K562 (cell line): Measurements from ENCODE around the gene DMD. TPM values are rescaled to one million over a fixed set of nuclear protein-coding genes. Genes with fewer than 3 reads are reported as not detected.

ENCODE experiments used
- ATAC-seq: fragments of 200-7000 bp; cut with Tn5 transposase; 3 replicates; pipeline ENCODE4 v1.9.1; 2020; ENCODE audit warnings: moderate library complexity
- BruUV-seq: library from RNA; stranded (reverse); fragments of 400-500 nt; replicated peaks from 2 replicates; lab custom pipeline; 2021; lab: Mats Ljungman, UMichigan
- CTCF ChIA-PET: fragments of 300-600 bp; formaldehyde crosslinking; extraction: SDS; loops from one replicate; lab custom pipeline; 2021; ENCODE audit warnings: low intra/inter-chr PET ratio; lab: Yijun Ruan, JAX
- POLR2A ChIA-PET: fragments of 300-600, 350-650 bp; sonication (Branson Sonifier 250); formaldehyde crosslinking; extraction: SDS; loops from one replicate; lab custom pipeline; 2021; ENCODE audit warnings: antibody characterized with exemption, inconsistent platforms; lab: Yijun Ruan, JAX
- DNase-seq, 4 experiments: peaks; one replicate each; pipeline versions ENCODE4 v3.0.0 to v3.0.0-alpha.2; 2011 to 2018; ENCODE audit warnings: low spot score in 3 of 4, mixed read lengths in 3 of 4; ENCODE audit errors: extremely low read depth in 1 of 4
- FAIRE-seq: peaks from 2 replicates; lab custom pipeline; 2011; peaks lifted over from hg19 to GRCh38; lab: Jason Lieb, UNC
- H2AFZ ChIP-seq: 2 replicates; pipeline ENCODE4 v1.6.0; 2011; ENCODE audit warnings: low read depth, low read length, control low read depth, inconsistent platforms
- H3K27ac ChIP-seq: fragments of 200-600 bp; 3 replicates; pipeline ENCODE4 v1.8.0; 2011; ENCODE audit warnings: low read depth, mild to moderate bottlenecking, control low read depth, inconsistent platforms, low read length, moderate library complexity, mixed read lengths; ENCODE audit errors: extremely low read depth
- H3K27me3 ChIP-seq, 2 experiments: fragments of 300-600 bp in 1 of 2; 2 replicates in 1 of 2; 3 replicates in 1 of 2; pipeline versions ENCODE4 v1.6.0 to v1.8.0; 2011; ENCODE audit warnings: inconsistent platforms in 2 of 2, low read length in 2 of 2, mild to moderate bottlenecking in 1 of 2, mixed read lengths in 1 of 2, moderate library complexity in 1 of 2; ENCODE audit not compliant: control insufficient read depth in 2 of 2, insufficient read depth in 2 of 2
- H3K36me3 ChIP-seq: fragments of 300-600 bp; 3 replicates; pipeline ENCODE4 v1.8.0; 2011; ENCODE audit warnings: mild to moderate bottlenecking, low read length, inconsistent platforms; ENCODE audit not compliant: control insufficient read depth, insufficient read depth
- H3K4me1 ChIP-seq, 2 experiments: fragments of 200-600 bp in 1 of 2; replicated peaks in 1 of 2; 2 replicates in 1 of 2; 3 replicates in 1 of 2; pipeline versions ENCODE4 v1.5.1 to v1.8.0; 2011; ENCODE audit warnings: inconsistent platforms in 2 of 2, low read length in 2 of 2, mild to moderate bottlenecking in 1 of 2, mixed read lengths in 1 of 2, moderate library complexity in 1 of 2; ENCODE audit not compliant: control insufficient read depth in 2 of 2, insufficient read depth in 2 of 2
- H3K4me2 ChIP-seq: 2 replicates; pipeline ENCODE4 v1.6.1; 2011; ENCODE audit warnings: low read length, control low read depth, inconsistent platforms, mixed read lengths; ENCODE audit not compliant: insufficient read depth
- H3K4me3 ChIP-seq: fragments of 200-600 bp; sonication (generic), shearing (Covaris generic); 2 replicates; pipeline ENCODE4 v1.5.1; 2016; ENCODE audit warnings: control low read depth, inconsistent platforms
- H3K79me2 ChIP-seq: fragments of 200-600 bp; 3 replicates; pipeline ENCODE4 v1.8.0; 2011; ENCODE audit warnings: low read length, inconsistent platforms; ENCODE audit not compliant: control insufficient read depth, insufficient read depth
- H3K9ac ChIP-seq, 2 experiments: 2 replicates each; pipeline versions ENCODE4 v1.6.0 to v1.6.1; 2011; ENCODE audit warnings: low read depth in 2 of 2, low read length in 2 of 2, control low read depth in 1 of 2, inconsistent platforms in 1 of 2, mild to moderate bottlenecking in 1 of 2, mixed read lengths in 1 of 2; ENCODE audit not compliant: insufficient read depth in 1 of 2
- H3K9me1 ChIP-seq: one replicate; pipeline ENCODE4 v1.6.0; 2011; ENCODE audit warnings: inconsistent platforms, mild to moderate bottlenecking, low read length, moderate library complexity; ENCODE audit not compliant: control insufficient read depth, insufficient read depth
- H3K9me3 ChIP-seq: replicated peaks from 2 replicates; pipeline ENCODE4 v1.5.1; 2011; ENCODE audit warnings: low read depth, low read length, inconsistent platforms; ENCODE audit not compliant: control insufficient read depth, insufficient read depth
- H4K20me1 ChIP-seq: replicated peaks from 2 replicates; pipeline ENCODE4 v1.6.1; 2011; ENCODE audit warnings: low read length, inconsistent platforms, mixed read lengths; ENCODE audit not compliant: control insufficient read depth, insufficient read depth
- ETV1 ChIP-seq: fragments of 450-650 bp; conservative IDR thresholded peaks from 2 replicates; pipeline ENCODE4 v1.6.1; 2016; ENCODE audit warnings: missing genetic modification characterization, control low read depth, low read depth, missing compliant biosample characterization
- FOXJ3 ChIP-seq: sonication (generic); formaldehyde crosslinking; IDR thresholded peaks from 2 replicates; pipeline ENCODE4 v1.4.0; 2020; ENCODE audit warnings: mild to moderate bottlenecking, missing genetic modification reagents
- HEY1 ChIP-seq: fragments of 250-450 bp; sonication (Bioruptor Pico); IDR thresholded peaks from 2 replicates; pipeline ENCODE4 v1.5.0; 2020; ENCODE audit warnings: mild to moderate bottlenecking, moderate library complexity, borderline replicate concordance
- HNRNPL ChIP-seq: fragments of 200-400 bp; formaldehyde crosslinking; IDR thresholded peaks from 2 replicates; pipeline ENCODE4 v1.6.1; 2017; ENCODE audit warnings: low read depth, mild to moderate bottlenecking, low read length
- POLR2H ChIP-seq: IDR thresholded peaks from 2 replicates; pipeline ENCODE4 v1.6.1; 2016; ENCODE audit warnings: missing genetic modification characterization, low read depth, mild to moderate bottlenecking, control low read depth, missing compliant biosample characterization, moderate library complexity
- RFX5 ChIP-seq: IDR thresholded peaks from 2 replicates; pipeline ENCODE4 v1.6.1; 2011; ENCODE audit warnings: low read depth, mild to moderate bottlenecking, improper control_type of control experiment, low read length
- SRF ChIP-seq, 2 experiments: fragments of 250-450, 450-650 bp in 1 of 2; sonication (Bioruptor Pico) in 1 of 2; sonication (generic) in 1 of 2; formaldehyde crosslinking; IDR thresholded peaks; 2 replicates each; pipeline versions ENCODE4 v1.5.0 to v1.5.1; 2020 to 2022; ENCODE audit warnings: mild to moderate bottlenecking in 1 of 2, missing genetic modification reagents in 1 of 2
- TAF1 ChIP-seq: IDR thresholded peaks from 2 replicates; pipeline ENCODE4 v1.6.1; 2011; ENCODE audit warnings: mild to moderate bottlenecking, low read length, moderate library complexity; ENCODE audit not compliant: insufficient read depth, control insufficient read depth, severe bottlenecking; ENCODE audit errors: extremely low read depth
- ZBTB1 ChIP-seq: sonication (generic); formaldehyde crosslinking; IDR thresholded peaks from 2 replicates; pipeline ENCODE4 v1.8.1; 2023; ENCODE audit warnings: missing genetic modification reagents, low read depth, mild to moderate bottlenecking, borderline replicate concordance
- ZNF143 ChIP-seq: sonication (generic); formaldehyde crosslinking; IDR thresholded peaks from 2 replicates; pipeline ENCODE4 v1.9.0; 2022; ENCODE audit warnings: mild to moderate bottlenecking, missing genetic modification reagents
- ZNF280A ChIP-seq: fragments of 450-650 bp; IDR thresholded peaks from 2 replicates; pipeline ENCODE4 v1.6.1; 2018; ENCODE audit warnings: mild to moderate bottlenecking, low read depth; ENCODE audit not compliant: partially characterized antibody
- ZNF589 ChIP-seq: fragments of 200-800 bp; sonication (Bioruptor generic); IDR thresholded peaks from 2 replicates; pipeline ENCODE4 v1.6.1; 2016; ENCODE audit warnings: low read depth, missing genetic modification characterization, missing compliant biosample characterization
- WGBS: fragments of 100-300 bp; shearing (Covaris generic); methylation state at CpG from one replicate; pipeline ENCODE4 v1.1.6; 2016; ENCODE audit warnings: low coverage, mixed read lengths; ENCODE audit not compliant: insufficient coverage; ENCODE audit errors: missing lambda C conversion rate; 5-methylcytosine and 5-hydroxymethylcytosine counted together
- in situ Hi-C: fragments of 300-500 bp; cut with MboI; formaldehyde crosslinking; loops from 4 replicates; pipeline ENCODE4 v1.15.0; 2018; ENCODE audit warnings: inconsistent platforms, mixed read lengths
- intact Hi-C: fragments of 100-400 bp; cut with micrococcal nuclease; formaldehyde crosslinking; loops from 2 replicates; pipeline ENCODE4 v1.14.2; 2022
- polyA plus RNA-seq, 8 experiments: library from polyadenylated mRNA; depleted of rRNA in 4 of 8; stranded (reverse) in 5 of 8; unstranded in 3 of 8; fragments of >200 nt; fragmentation: Nextera tagmentation in 2 of 8; fragmentation: Illumina TruSeq in 1 of 8; extraction: Ambion mirVana in 2 of 8; extraction: Trizol in 1 of 8; gene quantifications; 2 replicates each; pipeline versions ENCODE4 v1.2.1 to v1.2.3, GENCODE V29; 2011 to 2014; ENCODE audit warnings: inconsistent platforms in 1 of 8, missing spikeins in 1 of 8
- total RNA-seq, 7 experiments: library from RNA; depleted of rRNA in 6 of 7; stranded (reverse); fragments of >200 nt in 6 of 7; fragmentation: Illumina TruSeq in 2 of 7; extraction: Trizol in 2 of 7; gene quantifications; 2 replicates each; pipeline versions ENCODE4 v1.2.1 to v1.2.3, GENCODE V29; 2011 to 2021; ENCODE audit warnings: low replicate concordance in 1 of 7
- TF ChIP-seq, protein P1 (sequence below): sonication (generic); formaldehyde crosslinking; IDR thresholded peaks from 2 replicates; pipeline ENCODE4 v1.8.1; 2022; ENCODE audit warnings: missing genetic modification reagents
- TF ChIP-seq, protein P2 (sequence below), 2 experiments: IDR thresholded peaks; 2 replicates each; pipeline ENCODE4 v1.6.1; 2012; ENCODE audit warnings: improper control_type of control experiment in 2 of 2, low read depth in 2 of 2, low read length in 2 of 2, borderline replicate concordance in 1 of 2
- TF ChIP-seq, protein P3 (sequence below): fragments of 250-450 bp; sonication (Bioruptor Pico); IDR thresholded peaks from 2 replicates; pipeline ENCODE4 v1.8.0; 2021; ENCODE audit warnings: mild to moderate bottlenecking, moderate library complexity

DMD gene
- total and polyA plus RNA-seq, 9 of the 15 experiments (the other 6 are each of a cell fraction or from before 2014, with no cell fraction given) = 3.8 to 20.4 (median 11.4) TPM

DNA sequence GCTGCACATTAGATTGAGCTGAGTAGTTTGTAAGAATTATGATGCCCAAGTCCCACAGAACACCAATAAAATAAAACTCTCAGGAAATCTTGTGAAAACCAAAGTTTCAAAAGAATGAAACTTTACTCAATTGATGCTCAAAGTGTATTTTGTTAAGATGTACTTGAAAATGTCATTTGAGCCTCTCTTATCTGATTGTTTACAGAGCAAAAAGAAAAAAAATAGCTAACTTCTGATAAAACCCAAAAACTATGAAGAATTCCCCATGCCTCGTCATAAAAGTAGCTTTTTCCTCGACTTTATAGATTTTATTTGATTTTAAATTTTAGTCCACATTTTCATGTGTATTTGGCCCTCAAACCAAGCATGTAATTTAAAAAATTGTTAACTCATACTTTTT, 1618.0 kb downstream of the DMD start:
- no peak overlapping the region for H3K4me2 ChIP-seq
- POLR2A ChIA-PET = interaction anchor here (0.7 kb wide), 1 partner anchor 429 kb away, joined by 3 read pairs; no protein-coding TSS in a partner anchor
- no peaks in the 10 kb centered on the region for H3K79me2 ChIP-seq
- H3K36me3 ChIP-seq = no peaks in the 10 kb centered on the region
- in situ Hi-C loops (no loop called here), intact Hi-C loops (no loop called here)
- H3K4me3 ChIP-seq = no peak overlapping the region
- H4K20me1 ChIP-seq = no peaks in the 10 kb centered on the region
- no peak for ATAC-seq
- H3K9me3 ChIP-seq = no peaks in the 10 kb centered on the region
- DNase-seq = no peak
- H3K27ac ChIP-seq = no peak overlapping the region
- BruUV-seq = no TSS peak
- H3K4me1 ChIP-seq = no peaks in the 10 kb centered on the region; a peak in 1 of 5 replicates
- no peaks in the 10 kb centered on the region for H3K9me1 ChIP-seq
- H2AFZ ChIP-seq = no peak overlapping the region
- no peaks in the 10 kb centered on the region for H3K27me3 ChIP-seq
- WGBS = 23% methylated on average over 2 of the region's 2 CpGs
- no peak overlapping the region for H3K9ac ChIP-seq
- CTCF ChIA-PET = no interaction called here
- FAIRE-seq = no peak
- TF ChIP-seq ZNF143 (CRISPR knock-in tag) (no peak), ETV1 (tag) (no peak), ZNF589 (CRISPR knock-in tag) (no peak), HEY1 (no peak), SRF (CRISPR knock-in tag; IDR thresholded peaks at IDR 0.05) (no peak), FOXJ3 (CRISPR knock-in tag) (no peak), POLR2H (tag) (no peak), ZBTB1 (no peak), HNRNPL (no peak), TAF1 (no peak), ZNF280A (no peak), RFX5 (no peak)
- TF ChIP-seq, protein P1, sequence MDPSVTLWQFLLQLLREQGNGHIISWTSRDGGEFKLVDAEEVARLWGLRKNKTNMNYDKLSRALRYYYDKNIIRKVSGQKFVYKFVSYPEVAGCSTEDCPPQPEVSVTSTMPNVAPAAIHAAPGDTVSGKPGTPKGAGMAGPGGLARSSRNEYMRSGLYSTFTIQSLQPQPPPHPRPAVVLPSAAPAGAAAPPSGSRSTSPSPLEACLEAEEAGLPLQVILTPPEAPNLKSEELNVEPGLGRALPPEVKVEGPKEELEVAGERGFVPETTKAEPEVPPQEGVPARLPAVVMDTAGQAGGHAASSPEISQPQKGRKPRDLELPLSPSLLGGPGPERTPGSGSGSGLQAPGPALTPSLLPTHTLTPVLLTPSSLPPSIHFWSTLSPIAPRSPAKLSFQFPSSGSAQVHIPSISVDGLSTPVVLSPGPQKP (CRISPR knock-in tag) = no peak
- TF ChIP-seq, protein P2, sequence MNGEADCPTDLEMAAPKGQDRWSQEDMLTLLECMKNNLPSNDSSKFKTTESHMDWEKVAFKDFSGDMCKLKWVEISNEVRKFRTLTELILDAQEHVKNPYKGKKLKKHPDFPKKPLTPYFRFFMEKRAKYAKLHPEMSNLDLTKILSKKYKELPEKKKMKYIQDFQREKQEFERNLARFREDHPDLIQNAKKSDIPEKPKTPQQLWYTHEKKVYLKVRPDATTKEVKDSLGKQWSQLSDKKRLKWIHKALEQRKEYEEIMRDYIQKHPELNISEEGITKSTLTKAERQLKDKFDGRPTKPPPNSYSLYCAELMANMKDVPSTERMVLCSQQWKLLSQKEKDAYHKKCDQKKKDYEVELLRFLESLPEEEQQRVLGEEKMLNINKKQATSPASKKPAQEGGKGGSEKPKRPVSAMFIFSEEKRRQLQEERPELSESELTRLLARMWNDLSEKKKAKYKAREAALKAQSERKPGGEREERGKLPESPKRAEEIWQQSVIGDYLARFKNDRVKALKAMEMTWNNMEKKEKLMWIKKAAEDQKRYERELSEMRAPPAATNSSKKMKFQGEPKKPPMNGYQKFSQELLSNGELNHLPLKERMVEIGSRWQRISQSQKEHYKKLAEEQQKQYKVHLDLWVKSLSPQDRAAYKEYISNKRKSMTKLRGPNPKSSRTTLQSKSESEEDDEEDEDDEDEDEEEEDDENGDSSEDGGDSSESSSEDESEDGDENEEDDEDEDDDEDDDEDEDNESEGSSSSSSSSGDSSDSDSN (IDR thresholded peaks at IDR 0.05; ENCODE audit: borderline replicate concordance in 1 of 2, low read depth in 2 of 2, low read length in 2 of 2) = no peak
- TF ChIP-seq, protein P3, sequence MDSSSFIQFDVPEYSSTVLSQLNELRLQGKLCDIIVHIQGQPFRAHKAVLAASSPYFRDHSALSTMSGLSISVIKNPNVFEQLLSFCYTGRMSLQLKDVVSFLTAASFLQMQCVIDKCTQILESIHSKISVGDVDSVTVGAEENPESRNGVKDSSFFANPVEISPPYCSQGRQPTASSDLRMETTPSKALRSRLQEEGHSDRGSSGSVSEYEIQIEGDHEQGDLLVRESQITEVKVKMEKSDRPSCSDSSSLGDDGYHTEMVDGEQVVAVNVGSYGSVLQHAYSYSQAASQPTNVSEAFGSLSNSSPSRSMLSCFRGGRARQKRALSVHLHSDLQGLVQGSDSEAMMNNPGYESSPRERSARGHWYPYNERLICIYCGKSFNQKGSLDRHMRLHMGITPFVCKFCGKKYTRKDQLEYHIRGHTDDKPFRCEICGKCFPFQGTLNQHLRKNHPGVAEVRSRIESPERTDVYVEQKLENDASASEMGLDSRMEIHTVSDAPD (CRISPR knock-in tag) = no peak
